ENCODE results near the gene LEFTY1. TPM values are rescaled to one million over a fixed set of nuclear protein-coding genes. Genes with fewer than 3 reads are reported as not detected.
A peak's percentile ranks its signal among the peaks of the same experiment; 100 is the strongest.

LEFTY1 gene
- total and polyA plus RNA-seq, 9 of the 15 experiments (the other 6 are each of a cell fraction or from before 2014, with no cell fraction given): 0.07 to 0.24 (median 0.17) TPM; not detected in 5

DNA sequence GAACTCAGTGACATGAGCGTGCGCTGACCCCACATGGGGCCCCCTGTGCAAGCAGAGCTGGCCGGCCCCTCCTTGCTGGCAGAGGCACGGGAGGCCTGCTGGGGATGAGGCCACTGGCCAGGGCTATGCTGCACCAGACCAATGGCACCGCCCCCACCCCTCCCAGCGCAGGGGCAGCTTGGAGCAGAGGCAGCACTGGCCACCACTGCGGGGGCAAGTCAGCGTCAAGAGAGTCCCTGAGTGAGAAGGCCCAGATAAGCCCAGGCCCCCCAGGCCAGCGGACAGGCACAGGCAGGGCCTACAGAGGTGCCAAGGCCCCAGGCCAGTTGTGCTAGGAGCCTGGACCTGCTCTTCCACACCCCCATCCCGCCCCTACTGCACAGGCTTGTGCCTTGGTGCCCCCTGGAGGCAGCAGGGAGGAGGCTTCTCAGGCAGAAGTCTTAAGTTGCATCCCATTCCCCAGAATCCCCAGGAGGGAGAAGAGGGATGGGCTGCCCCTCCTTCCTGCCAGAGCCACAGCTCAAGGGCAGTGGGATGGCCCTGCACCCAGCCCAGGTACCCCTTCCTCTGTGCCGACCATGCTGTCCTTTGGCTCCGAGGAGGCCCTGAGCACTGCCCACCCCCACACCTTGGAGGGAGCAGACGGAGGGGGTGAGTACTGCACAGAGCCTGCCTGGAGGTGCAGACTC is 43.2 kb downstream of the LEFTY1 start:
- ATAC-seq (peak; percentile 90), DNase-seq (ENCODE audit: extremely low read depth in 1 of 4, low spot score in 3 of 4) (peak; percentile 78 to 87 (median 82)), FAIRE-seq (peak; percentile 89)
- no peak overlapping the region for H3K4me2 ChIP-seq (ENCODE audit: insufficient read depth, low read length)
- H3K9me3 ChIP-seq (replicated peaks; ENCODE audit: control insufficient read depth, insufficient read depth, low read depth, low read length): no peaks in the 10 kb centered on the region
- peaks cover 4% of the 10 kb centered on the region; the same call in 1 of the 2 replicates for H4K20me1 ChIP-seq (replicated peaks; ENCODE audit: control insufficient read depth, insufficient read depth, low read length)
- H3K4me1 ChIP-seq (replicated peaks in 1 of 2; ENCODE audit: control insufficient read depth in 2 of 2, insufficient read depth in 2 of 2, low read length in 2 of 2): peaks cover 9 to 42% of the 10 kb centered on the region in 2 experiments; a peak in 4 of 5 replicates
- WGBS (ENCODE audit: insufficient coverage, low coverage, missing lambda C conversion rate): 61% methylated on average over 10 of the region's 13 CpGs
- peaks cover 31% of the 10 kb centered on the region for H3K36me3 ChIP-seq (ENCODE audit: control insufficient read depth, insufficient read depth, low read length)
- BruUV-seq (replicated peaks): no TSS peak
- no peaks in the 10 kb centered on the region for H3K9me1 ChIP-seq (ENCODE audit: control insufficient read depth, insufficient read depth, low read length)
- no peak overlapping the region for H3K4me3 ChIP-seq
- intact Hi-C loops (cut with micrococcal nuclease): loop anchor here (2.0 to 10.0 kb wide), 4 partner anchors 69 to 371 kb away; partner anchors contain the start of genes ENAH and SRP9
- no peaks in the 10 kb centered on the region for H3K27me3 ChIP-seq (ENCODE audit: control insufficient read depth in 2 of 2, insufficient read depth in 2 of 2, low read length in 2 of 2)
- POLR2A ChIA-PET: interaction anchor here (0.7 to 1.3 kb wide), 6 partner anchors 11 to 207 kb away, joined by 3 to 4 read pairs (median 3); partner anchors contain the start of genes SRP9 and TMEM63A
- CTCF ChIA-PET (ENCODE audit: low intra/inter-chr PET ratio): interaction anchor here (0.7 to 3.6 kb wide), 6 partner anchors 70 to 370 kb away, joined by 3 to 53 read pairs (median 3); no protein-coding TSS in a partner anchor
- H3K27ac ChIP-seq (ENCODE audit: extremely low read depth, low read depth, low read length): no peak overlapping the region
- in situ Hi-C loops (cut with MboI): loop anchor here (10.0 kb wide), 1 partner anchor 371 kb away; no protein-coding TSS in a partner anchor
- no peak overlapping the region for H2AFZ ChIP-seq (ENCODE audit: low read depth, low read length)
- no peak overlapping the region for H3K9ac ChIP-seq (ENCODE audit: insufficient read depth in 1 of 2, low read depth in 2 of 2, low read length in 2 of 2)
- no peaks in the 10 kb centered on the region for H3K79me2 ChIP-seq (ENCODE audit: control insufficient read depth, insufficient read depth, low read length)
- TF ChIP-seq SMC3 (conservative IDR thresholded peaks at IDR 0.05; ENCODE audit: insufficient read depth, low read depth, low read length): peak; percentile 93
- TF ChIP-seq POLR2G (IDR thresholded peaks at IDR 0.05; ENCODE audit: low read depth, low read length): peak; percentile 59
- TF ChIP-seq NR1H2 (CRISPR knock-in tag; IDR thresholded peaks at IDR 0.05): no peak
- no peak for TF ChIP-seq MEIS2 (IDR thresholded peaks at IDR 0.05; ENCODE audit: partially characterized antibody)
- no peak for TF ChIP-seq JUNB (CRISPR knock-in tag; conservative IDR thresholded peaks at IDR 0.05)
- TF ChIP-seq PRDM10 (IDR thresholded peaks at IDR 0.05; ENCODE audit: partially characterized antibody): no peak
- TF ChIP-seq PCBP1 (IDR thresholded peaks at IDR 0.05; ENCODE audit: low read depth, low read length, poor library complexity, severe bottlenecking): peak; percentile 52
- TF ChIP-seq RB1 (IDR thresholded peaks at IDR 0.05; ENCODE audit: low read depth): peak; percentile 61; the same call in 1 of the 2 replicates
- TF ChIP-seq BRCA1 (IDR thresholded peaks at IDR 0.05): no peak
- TF ChIP-seq BRCA1 (CRISPR knock-in tag; IDR thresholded peaks at IDR 0.05): peak; percentile 56; the same call in 1 of the 2 replicates
- peak; percentile 45; the same call in 1 of the 2 replicates for TF ChIP-seq POLR2AphosphoS2 (IDR thresholded peaks at IDR 0.05; ENCODE audit: low read length)
- TF ChIP-seq, protein P1, sequence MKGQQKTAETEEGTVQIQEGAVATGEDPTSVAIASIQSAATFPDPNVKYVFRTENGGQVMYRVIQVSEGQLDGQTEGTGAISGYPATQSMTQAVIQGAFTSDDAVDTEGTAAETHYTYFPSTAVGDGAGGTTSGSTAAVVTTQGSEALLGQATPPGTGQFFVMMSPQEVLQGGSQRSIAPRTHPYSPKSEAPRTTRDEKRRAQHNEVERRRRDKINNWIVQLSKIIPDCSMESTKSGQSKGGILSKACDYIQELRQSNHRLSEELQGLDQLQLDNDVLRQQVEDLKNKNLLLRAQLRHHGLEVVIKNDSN (CRISPR knock-in tag; IDR thresholded peaks at IDR 0.05): peak; percentile 25; the same call in 1 of the 2 replicates
- TF ChIP-seq VEZF1 (CRISPR knock-in tag; IDR thresholded peaks at IDR 0.05): peak; percentile 52; the same call in 1 of the 2 replicates
- TF ChIP-seq RCOR1 (IDR thresholded peaks at IDR 0.05; ENCODE audit: borderline replicate concordance in 1 of 2, low read depth in 2 of 2, low read length in 2 of 2): peak in 1 of 2 experiments; percentile 57; a peak in 1 of 4 replicates
- peak; percentile 91 for TF ChIP-seq SP1 (CRISPR knock-in tag; IDR thresholded peaks at IDR 0.05)

Measured in K562 (cell line).